GM12872 (cell line): Measurements from ENCODE around the gene HARS1.

Experiments used
- CTCF ChIP-seq: IDR thresholded peaks from 3 replicates; pipeline ENCODE4 v1.5.1; 2011; ENCODE audit warnings: low read depth, mild to moderate bottlenecking, low read length, moderate library complexity; ENCODE audit not compliant: insufficient read depth

HARS1 gene

DNA sequence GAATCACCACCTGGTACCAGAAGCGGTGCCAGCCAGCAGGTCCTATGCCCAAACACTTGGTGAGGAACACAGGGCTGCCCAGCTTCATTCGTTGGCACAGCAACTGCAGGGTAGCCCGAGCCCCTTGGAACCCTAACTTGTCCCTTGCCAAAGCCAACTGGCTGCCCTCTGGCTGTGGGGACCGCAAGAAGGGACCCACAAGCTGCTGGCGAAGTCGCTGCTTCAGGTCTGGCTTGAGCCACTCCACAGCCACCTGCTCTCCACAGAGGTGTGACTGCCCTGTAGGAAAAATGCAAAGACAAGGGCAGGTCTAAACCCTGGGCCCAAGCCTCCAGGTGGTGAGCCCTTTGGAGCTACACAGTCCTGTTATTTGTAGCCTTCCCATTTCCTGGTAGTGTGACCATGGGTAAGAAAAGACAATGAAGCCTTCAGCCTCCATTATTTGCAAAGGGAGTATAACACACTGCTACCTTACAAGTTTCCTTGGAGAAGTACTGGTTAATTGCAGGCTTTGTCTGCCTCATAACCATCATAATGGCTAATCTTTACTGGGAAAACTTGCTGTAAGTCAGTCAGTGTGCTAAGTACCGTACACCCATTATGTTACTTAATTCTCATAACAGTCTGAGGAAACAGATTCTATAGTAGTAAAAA, 19.6 kb downstream of the HARS1 start:
- TF ChIP-seq CTCF, result no peak

DNA sequence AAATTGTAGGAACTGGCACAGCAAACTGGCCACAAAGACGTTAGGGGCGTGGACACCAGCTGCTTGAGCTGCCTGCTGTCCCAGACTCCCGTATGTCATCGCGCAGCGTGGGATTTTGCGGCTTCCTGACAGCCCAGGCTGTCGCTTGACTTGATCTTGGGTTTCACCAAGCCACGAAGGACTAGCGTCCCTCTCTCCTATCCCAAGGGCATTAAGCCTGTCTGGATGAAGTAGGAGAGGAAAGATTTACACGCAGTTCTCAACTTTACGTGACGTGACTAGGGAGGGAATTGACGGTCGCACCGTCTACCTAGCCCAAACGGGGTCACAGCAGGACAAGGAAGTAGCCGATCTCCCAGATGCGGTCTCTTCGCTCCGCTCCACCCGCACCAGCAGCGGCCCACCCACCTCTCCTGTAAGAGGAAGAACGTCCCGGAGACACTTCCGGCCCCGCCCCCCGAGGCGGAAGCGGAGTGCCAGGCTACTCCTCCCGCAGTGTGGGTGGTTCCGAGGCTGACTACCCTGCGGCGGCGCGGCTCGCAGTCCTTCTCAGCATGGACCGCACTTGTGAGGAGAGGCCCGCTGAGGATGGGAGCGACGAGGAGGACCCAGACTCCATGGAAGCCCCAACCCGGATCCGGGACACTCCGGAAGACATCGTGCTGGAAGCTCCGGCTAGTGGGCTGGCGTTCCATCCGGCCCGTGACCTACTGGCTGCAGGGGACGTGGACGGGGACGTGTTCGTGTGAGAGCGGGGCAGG, 26.6 kb downstream of the HARS1 start, which contains the start of gene WDR55:
Gene WDR55, plus strand, starts transcription at position 546 of the 761 bp plus-strand sequence. Its CDS starts 9 bp downstream, at position 555.
- no peak for TF ChIP-seq CTCF

DNA sequence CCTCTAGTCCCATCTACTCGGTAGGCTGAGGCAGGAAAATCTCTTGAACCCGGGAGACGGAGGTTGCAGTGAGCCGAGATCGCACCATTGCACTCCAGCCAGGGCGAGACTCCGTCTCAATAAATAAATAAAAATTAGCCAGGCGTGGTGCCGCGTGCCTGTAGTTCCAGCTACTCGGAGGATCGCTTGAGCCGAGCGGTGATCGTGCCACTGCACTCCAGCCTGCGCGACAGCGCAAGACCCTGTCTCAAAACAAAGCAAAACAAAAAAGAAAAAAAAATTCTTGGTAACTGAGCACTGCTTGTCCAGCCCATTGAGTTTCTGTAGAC, 27.2 kb downstream of the HARS1 start:
- TF ChIP-seq CTCF, result no peak

DNA sequence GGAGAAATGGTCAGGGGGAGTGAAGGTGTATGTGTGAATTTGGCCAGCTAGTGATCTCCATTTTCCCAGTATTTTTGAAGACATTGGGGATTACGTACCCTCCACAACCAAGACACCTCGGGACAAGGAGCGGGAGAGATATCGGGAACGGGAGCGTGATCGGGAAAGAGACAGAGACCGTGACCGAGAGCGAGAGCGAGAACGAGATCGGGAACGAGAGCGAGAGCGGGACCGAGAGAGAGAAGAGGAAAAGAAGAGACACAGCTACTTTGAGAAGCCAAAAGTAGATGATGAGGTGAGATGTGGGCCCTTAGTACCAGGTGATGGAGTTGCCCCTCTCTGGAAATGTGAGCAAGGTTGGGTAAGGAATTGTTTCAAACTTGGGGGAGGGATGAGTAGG, 32.3 kb downstream of the HARS1 start:
- TF ChIP-seq CTCF, result no peak

- no peak for TF ChIP-seq CTCF
Measured at GRCh38 chr5:140647042-140647419, 44.1 kb downstream of the HARS1 start.

DNA sequence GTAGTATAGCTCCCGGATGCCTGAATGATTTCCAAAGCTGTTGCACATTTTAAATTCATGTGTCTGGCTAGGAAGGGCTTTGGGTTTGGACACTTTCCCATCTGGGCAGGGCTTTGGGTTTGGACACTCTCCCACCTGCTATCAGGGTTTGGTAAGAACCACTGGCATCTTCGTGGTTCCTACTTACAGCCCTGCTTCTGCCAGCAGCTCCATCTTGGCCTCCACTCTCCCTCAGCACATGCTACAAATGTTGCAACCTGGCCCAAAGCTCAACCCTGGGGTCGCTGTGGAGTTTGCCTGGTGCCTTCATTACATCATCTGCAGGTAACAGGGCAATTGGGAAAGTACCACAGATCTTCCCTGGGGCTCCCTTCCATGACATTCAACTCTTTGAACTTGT, 48.5 kb downstream of the HARS1 start:
- no peak for TF ChIP-seq CTCF

GRCh38 chr5:140641716-140642115, 49.5 kb downstream of the HARS1 start:
- no peak for TF ChIP-seq CTCF
